Measurements from ENCODE around the gene SASH1.
A peak's percentile ranks its signal among the peaks of the same experiment; 100 is the strongest.
"Not testable (repeated sequence)": the region's sequence is repeated elsewhere in the genome, so short reads cannot be mapped to it uniquely, and the experiment has no call there.

The SASH1 gene

GRCh38 chr6:148329596-148330381 lies 12.8 kb upstream of the SASH1 start:
- DNase-seq = peak; percentile 96

DNA sequence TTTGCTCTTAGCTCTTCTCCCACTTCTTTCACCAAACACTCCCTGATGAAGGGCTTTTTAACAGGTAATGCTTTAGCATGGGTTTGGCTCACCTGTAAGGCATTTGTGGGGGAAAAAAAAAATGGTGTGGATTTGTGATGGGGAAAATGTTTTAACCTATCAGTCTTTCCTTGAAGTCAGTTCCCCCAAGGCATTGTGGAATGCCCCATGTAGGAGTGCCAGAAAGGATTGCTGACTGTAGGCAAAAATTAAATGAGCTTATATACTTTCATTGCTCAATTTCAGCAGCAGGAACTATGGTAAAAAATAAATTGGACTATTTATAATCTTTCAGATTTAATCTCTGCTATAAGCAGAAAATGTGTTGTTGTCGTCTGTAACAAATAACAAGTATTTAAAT lies 10.6 kb upstream of the SASH1 start:
- peak; percentile 37 for DNase-seq

DNA sequence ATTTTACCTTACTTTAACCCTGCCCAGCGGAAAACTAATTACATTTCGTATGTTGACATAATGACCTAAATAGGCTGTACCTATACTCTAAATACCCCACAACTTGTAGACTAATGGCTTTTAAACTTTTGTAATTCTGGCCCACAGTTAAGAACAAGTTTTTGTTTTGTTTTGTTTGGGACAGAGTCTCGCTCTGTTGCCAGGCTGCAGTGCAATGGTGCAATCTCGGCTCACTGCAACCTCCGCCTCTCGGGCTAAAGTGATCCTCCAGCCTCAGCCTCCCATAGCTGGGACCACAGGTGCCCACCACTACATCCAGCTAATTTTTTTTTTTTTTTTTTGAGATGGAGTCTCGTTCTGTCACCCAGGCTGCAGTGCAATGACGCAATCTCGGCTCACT lies 5.7 kb upstream of the SASH1 start:
- DNase-seq = no peak

- DNase-seq = no peak
Measured at GRCh38 chr6:148339766-148340165, 2.9 kb upstream of the SASH1 start.

GRCh38 chr6:148340586-148341297 lies 1.9 kb upstream of the SASH1 start:
- DNase-seq = no peak

GRCh38 chr6:148342100-148342349 lies 613 bp upstream of the SASH1 start:
- DNase-seq = no peak

DNA sequence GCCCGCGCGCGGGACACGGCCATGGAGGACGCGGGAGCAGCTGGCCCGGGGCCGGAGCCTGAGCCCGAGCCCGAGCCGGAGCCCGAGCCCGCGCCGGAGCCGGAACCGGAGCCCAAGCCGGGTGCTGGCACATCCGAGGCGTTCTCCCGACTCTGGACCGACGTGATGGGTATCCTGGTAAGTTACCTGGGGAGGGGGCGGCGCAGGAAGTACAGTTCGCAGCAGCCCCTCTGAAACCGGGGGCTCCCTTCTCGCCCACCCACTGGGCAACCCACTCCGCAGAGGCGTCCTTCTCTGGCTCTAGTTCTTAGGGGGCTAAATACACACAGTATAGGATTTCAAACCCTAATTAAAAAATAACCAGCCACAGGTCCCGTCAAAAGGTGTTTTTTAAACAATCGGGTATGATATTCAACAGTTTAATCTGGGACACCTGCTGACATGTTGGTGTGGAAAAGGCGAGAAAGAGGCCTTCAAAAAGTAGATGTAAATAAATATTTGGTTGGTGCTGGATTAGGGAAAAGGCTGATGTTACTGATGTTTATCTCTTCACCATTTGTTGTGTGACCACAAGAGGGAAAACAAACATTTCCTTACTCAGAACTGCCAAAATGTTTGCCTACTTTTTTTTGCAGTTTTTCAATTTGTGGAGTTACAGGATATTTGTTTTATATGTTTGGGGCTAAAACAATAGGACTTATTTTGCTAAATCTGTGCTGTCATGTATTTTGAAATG lies 577 bp downstream of the SASH1 start:
- no peak for DNase-seq

DNA sequence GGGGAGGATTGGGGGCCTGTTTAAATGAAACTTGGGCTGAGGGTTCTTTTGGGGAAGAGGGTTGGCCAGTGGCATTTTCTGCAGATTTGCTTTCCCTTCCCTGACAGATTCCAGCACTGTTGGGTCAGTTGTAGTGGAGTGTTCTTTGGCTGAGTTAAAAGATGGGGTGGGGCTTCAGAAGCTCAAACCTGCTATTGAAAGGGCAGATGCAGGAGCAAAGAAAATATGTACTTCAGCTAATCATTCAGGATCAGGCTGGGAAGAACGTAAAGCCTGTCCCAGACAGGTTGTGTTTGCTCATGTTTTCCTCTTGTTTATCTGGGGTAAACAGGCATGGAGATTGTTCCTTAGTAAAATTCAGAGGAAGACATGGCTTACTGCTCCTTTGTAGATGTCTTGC lies 2.5 kb downstream of the SASH1 start:
- no peak for DNase-seq

GRCh38 chr6:148345578-148345977 lies 2.9 kb downstream of the SASH1 start:
- no peak for DNase-seq

GRCh38 chr6:148346681-148347440 lies 4.2 kb downstream of the SASH1 start:
- no peak for DNase-seq

DNA sequence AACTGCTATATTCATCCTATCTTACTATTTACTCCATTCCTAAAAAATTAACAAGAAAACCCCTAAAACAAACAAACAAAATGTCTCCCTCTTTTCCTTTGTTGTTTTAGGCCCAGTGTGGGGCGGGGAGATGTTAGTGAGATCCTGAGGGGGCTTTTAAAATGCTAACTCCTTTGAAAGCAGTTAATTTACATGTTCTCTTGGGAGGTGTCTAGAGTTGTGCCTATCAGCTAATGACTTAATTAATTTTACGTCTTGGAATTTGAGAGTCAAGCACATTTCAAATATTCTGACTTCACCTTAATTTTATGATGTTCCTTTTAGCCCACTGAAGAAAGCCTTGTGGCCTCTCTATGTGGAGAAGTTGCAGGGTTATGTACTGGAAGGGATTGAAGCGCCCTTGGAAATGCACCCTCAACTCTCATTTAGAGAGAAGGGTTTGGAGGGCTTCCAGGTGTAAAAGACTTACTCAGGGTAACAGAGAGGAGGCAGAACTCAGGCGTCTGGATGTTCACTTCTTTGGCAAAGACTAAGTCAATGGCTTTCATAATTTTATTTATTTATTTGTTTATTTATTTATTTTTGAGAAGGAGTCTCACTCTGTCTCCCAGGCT lies 4.9 kb downstream of the SASH1 start:
- DNase-seq = no peak

DNA sequence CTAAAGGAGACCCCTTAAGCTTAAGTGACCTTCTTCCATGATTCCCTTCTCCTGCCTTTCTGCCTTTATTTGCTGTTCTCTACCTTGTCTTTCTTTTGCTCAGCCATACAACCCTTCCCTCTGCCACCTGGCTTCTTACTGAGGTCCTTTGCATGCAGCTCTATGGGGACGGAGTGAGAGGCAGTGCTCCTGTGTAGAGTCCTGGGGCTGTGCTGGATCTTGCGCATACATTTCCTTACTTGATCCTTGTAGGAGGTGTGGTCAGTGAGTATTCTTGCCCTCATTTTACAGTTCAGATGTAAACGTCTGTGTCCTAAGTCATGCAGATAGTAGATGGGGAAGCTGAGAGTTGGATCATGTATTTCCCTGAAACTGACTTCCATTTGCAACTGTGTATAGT lies 5.7 kb downstream of the SASH1 start:
- DNase-seq = no peak

- DNase-seq = no peak
Measured at GRCh38 chr6:148348778-148349177, 6.1 kb downstream of the SASH1 start.

- DNase-seq = peak; percentile 41
Measured at GRCh38 chr6:148349466-148349865, 6.8 kb downstream of the SASH1 start.

DNA sequence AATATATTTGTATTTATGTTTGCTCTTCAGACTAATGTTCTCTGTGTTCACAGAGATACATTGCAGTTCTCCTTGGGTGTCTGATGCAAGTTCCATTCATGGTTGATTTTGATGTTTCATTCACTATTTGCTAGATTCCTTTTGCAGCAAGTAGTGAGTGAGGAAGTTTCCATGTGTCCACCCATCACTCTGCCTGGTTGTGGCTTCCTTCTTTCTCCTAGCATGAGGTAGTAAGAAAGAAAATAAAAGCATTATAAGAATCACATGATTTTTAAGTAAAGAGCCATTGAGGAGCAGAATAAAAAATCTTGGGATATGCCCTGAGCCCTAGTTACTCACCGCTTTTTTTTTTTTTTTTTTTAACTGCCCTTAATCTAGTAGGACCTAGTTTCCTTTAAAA lies 8.7 kb downstream of the SASH1 start:
- no peak for DNase-seq

- not testable (repeated sequence) for DNase-seq
Measured at GRCh38 chr6:148352421-148352820, 9.8 kb downstream of the SASH1 start.

DNA sequence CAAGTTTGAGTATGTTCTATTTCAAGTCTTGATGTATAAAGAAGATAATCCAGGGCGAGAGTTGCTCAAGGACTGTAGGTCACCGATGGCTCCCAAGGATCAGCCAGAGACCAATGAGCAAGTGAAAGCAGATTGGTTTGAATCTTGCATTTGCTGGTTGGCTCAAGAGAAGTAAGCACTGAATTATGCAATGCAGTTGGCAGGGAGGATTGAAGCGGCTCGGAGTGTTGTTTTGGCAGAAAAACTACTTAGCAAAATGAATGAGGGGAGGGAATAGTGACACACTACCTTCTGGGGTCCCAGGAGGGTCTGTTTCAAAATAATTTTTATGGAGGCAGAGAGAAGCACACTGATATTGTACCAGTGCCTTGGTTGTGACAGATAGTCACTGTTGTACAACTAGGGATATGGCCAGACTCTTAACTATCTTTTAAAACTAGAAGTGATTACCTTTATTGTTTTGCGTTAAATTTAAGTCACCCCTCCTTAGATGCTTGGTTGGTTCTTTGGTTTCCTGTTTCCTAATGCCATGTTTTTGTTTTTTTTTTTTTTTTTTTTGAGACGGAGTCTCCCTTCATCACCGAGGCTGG lies 15.7 kb downstream of the SASH1 start:
- no peak for DNase-seq

GRCh38 chr6:148359228-148359627 lies 16.6 kb downstream of the SASH1 start:
- DNase-seq = no peak

GRCh38 chr6:148364056-148364824 lies 21.6 kb downstream of the SASH1 start:
- peak; percentile 87 for DNase-seq

- DNase-seq = no peak
Measured at GRCh38 chr6:148365041-148365440, 22.4 kb downstream of the SASH1 start.

GRCh38 chr6:148367411-148368024 lies 24.9 kb downstream of the SASH1 start:
- peak; percentile 56 for DNase-seq

Measured in fibroblast of skin of right biceps (primary cell).